T-helper 1 cell (primary cell): ENCODE measurements around the gene CAMTA1.

Experiments used
- DNase-seq, 5 donors: peaks; one replicate each; pipeline ENCODE4 v3.0.0-alpha.2; 2012 to 2020

CAMTA1 gene

GRCh38 chr1:7516341-7516740 is 731.1 kb downstream of the CAMTA1 start:
- no peak for DNase-seq

- no peak for DNase-seq
Observed at GRCh38 chr1:7516929-7517328, 731.7 kb downstream of the CAMTA1 start.

GRCh38 chr1:7517611-7518330 is 732.5 kb downstream of the CAMTA1 start:
- no peak for DNase-seq

GRCh38 chr1:7518411-7518810 is 733.2 kb downstream of the CAMTA1 start:
- DNase-seq = no peak

GRCh38 chr1:7519181-7519860 is 734.1 kb downstream of the CAMTA1 start:
- DNase-seq = no peak

GRCh38 chr1:7519861-7520395 is 734.7 kb downstream of the CAMTA1 start:
- DNase-seq = no peak

- DNase-seq = no peak
Observed at GRCh38 chr1:7520496-7520895, 735.2 kb downstream of the CAMTA1 start.

GRCh38 chr1:7524341-7525337 is 739.4 kb downstream of the CAMTA1 start:
- no peak for DNase-seq

- no peak for DNase-seq
Observed at GRCh38 chr1:7525338-7526063, 740.2 kb downstream of the CAMTA1 start.

- DNase-seq = no peak
Observed at GRCh38 chr1:7526196-7526866, 741.1 kb downstream of the CAMTA1 start.

- peak in 1 of 5 donors; percentile 24 for DNase-seq
Observed at GRCh38 chr1:7526867-7527732, 741.8 kb downstream of the CAMTA1 start.

GRCh38 chr1:7527733-7528045 is 742.4 kb downstream of the CAMTA1 start:
- no peak for DNase-seq

GRCh38 chr1:7528386-7529198 is 743.3 kb downstream of the CAMTA1 start:
- no peak for DNase-seq

GRCh38 chr1:7529917-7530316 is 744.7 kb downstream of the CAMTA1 start:
- DNase-seq = no peak

- no peak for DNase-seq
Observed at GRCh38 chr1:7531562-7532340, 746.5 kb downstream of the CAMTA1 start.

GRCh38 chr1:7533006-7533405 is 747.8 kb downstream of the CAMTA1 start:
- no peak for DNase-seq

GRCh38 chr1:7534061-7534825 is 749.0 kb downstream of the CAMTA1 start:
- no peak for DNase-seq

- DNase-seq = no peak
Observed at GRCh38 chr1:7535016-7535415, 749.8 kb downstream of the CAMTA1 start.
